GM15510 (cell line): Measurements from ENCODE around the gene PRKD2.

Source experiments
- POLR2A ChIP-seq: IDR thresholded peaks from 3 replicates; pipeline ENCODE4 v1.6.1; 2011; ENCODE audit warnings: borderline replicate concordance; ENCODE audit not compliant: insufficient read length; ENCODE audit errors: extremely low read depth

The PRKD2 gene

DNA sequence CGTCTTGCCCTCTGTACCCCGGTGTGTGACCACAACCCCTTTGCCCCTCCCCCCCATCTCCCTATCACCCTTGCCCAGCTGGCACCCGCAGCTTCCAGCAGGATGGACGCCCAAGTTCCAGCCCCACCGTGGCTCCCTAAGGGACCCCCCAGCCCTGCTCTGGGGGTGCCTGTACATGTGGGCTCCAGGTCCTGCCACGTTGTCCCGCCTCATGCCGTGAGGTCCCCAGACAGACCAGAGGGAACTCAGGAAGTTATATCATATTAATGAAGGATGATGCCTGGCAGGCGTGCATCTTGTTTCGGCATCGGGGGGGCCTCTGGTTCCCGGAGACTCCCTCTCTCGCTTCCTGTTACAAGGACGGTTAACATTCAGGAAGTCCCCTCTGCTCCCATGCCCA lies 90.5 kb downstream of the PRKD2 start:
- no peak for TF ChIP-seq POLR2A

- TF ChIP-seq POLR2A: no peak
These were observed 91.2 kb downstream of the PRKD2 start for GRCh38 chr19:46625731-46626130.

- peak; percentile 30 for TF ChIP-seq POLR2A
These were observed 91.8 kb downstream of the PRKD2 start, which contains the start of gene PTGIR for GRCh38 chr19:46624958-46625661. PTGIR (minus strand) TSS chr19:46625089; CDS start chr19:46624225, 864 bp downstream.
